AG09319 (cell line): Measurements from ENCODE around the gene ATP5F1D.
A peak's percentile ranks its signal among the peaks of the same experiment; 100 is the strongest.

Experiments
- DNase-seq: peaks from one replicate; pipeline ENCODE4 v3.0.0-alpha.2; 2010; ENCODE audit warnings: low read depth; ENCODE audit errors: extremely low read depth
- TF ChIP-seq, protein P1 (sequence below): IDR thresholded peaks from 2 replicates; pipeline ENCODE4 v1.5.1; 2011; ENCODE audit warnings: low read depth, mild to moderate bottlenecking, inconsistent platforms, low read length, moderate library complexity

The ATP5F1D gene

GRCh38 chr19:1223018-1223855 is 18.3 kb upstream of the ATP5F1D start:
- TF ChIP-seq, protein P1, sequence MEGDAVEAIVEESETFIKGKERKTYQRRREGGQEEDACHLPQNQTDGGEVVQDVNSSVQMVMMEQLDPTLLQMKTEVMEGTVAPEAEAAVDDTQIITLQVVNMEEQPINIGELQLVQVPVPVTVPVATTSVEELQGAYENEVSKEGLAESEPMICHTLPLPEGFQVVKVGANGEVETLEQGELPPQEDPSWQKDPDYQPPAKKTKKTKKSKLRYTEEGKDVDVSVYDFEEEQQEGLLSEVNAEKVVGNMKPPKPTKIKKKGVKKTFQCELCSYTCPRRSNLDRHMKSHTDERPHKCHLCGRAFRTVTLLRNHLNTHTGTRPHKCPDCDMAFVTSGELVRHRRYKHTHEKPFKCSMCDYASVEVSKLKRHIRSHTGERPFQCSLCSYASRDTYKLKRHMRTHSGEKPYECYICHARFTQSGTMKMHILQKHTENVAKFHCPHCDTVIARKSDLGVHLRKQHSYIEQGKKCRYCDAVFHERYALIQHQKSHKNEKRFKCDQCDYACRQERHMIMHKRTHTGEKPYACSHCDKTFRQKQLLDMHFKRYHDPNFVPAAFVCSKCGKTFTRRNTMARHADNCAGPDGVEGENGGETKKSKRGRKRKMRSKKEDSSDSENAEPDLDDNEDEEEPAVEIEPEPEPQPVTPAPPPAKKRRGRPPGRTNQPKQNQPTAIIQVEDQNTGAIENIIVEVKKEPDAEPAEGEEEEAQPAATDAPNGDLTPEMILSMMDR, result peak; percentile 31
- no peak for DNase-seq

GRCh38 chr19:1224047-1224825 is 17.3 kb upstream of the ATP5F1D start:
- DNase-seq, result no peak
- TF ChIP-seq, protein P1, result no peak

- no peak for DNase-seq
- TF ChIP-seq, protein P1, result no peak
Measured at GRCh38 chr19:1224847-1225246, 16.7 kb upstream of the ATP5F1D start.

DNA sequence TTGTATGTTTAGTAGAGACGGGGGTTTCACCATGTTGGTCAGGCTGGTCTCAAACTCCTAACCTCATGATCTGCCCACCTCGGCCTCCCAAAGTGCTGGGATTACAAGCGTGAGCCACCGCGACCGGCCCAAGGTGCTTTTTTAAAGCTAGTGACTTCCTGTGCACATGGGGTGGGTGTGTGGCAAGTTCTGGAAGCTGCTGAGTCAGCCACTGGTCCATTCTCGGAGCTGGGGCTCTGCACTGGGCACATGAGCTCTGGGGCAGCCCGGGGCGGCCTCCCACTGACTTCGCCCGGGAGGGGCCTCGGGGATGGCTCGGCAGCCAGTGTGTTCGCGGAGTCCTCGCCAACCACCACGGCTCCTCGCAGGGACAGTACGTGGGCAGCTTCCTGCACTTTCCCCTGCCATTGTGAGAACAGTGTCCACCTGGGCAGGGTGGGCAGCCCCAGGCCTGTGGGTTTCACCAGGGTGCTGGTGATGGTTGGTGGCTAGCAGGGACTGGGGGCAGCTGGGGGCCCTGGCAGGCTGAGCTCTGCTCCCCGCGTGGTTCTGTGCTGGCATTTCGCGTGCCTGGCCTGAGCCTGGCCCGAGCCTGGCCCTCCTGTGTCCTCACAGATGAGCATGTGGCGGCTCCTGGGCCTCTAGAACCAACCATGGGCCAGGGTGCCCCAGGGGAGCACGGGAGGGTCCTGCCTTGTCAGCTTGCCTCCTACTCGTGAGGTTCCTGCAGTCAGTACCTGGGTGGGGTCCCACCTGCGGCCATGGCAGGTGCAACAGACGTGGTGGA is 15.9 kb upstream of the ATP5F1D start:
- DNase-seq, result no peak
- TF ChIP-seq, protein P1, result no peak

- TF ChIP-seq, protein P1, result no peak
- no peak for DNase-seq
Measured at GRCh38 chr19:1226227-1226518, 15.4 kb upstream of the ATP5F1D start.

- TF ChIP-seq, protein P1, result no peak
- no peak for DNase-seq
Measured at GRCh38 chr19:1226522-1227303, 14.8 kb upstream of the ATP5F1D start.
